Measurements from ENCODE around the gene DTNB.

- no peak for TF ChIP-seq CTCF (IDR thresholded peaks at IDR 0.05)
- no peak for TF ChIP-seq POLR2A (IDR thresholded peaks at IDR 0.05)
- TF ChIP-seq EP300 (IDR thresholded peaks at IDR 0.05) = no peak
These were observed 78.4 kb downstream of the DTNB start for GRCh38 chr2:25594991-25595390.

Measured in ovary (tissue), 3 donors.